Measurements from ENCODE around the gene SMARCA2. TPM values are rescaled to one million over a fixed set of nuclear protein-coding genes. Genes with fewer than 3 reads are reported as not detected.
A peak's percentile ranks its signal among the peaks of the same experiment; 100 is the strongest.
"Not testable (repeated sequence)": the region's sequence is repeated elsewhere in the genome, so short reads cannot be mapped to it uniquely, and the experiment has no call there.

SMARCA2 gene
- total RNA-seq, 2 donors from 2014 or later = 63.8 to 109 TPM

- no peak for TF ChIP-seq CTCF (IDR thresholded peaks at IDR 0.05)
- Histone ChIP-seq H3K27me3 (no peaks in the 10 kb centered on the region), H3K4me3 (no peak overlapping the region), H3K9me3 (no peaks in the 10 kb centered on the region), H3K4me1 (peaks cover 0 to 13% of the 10 kb centered on the region in 2 donors), H3K27ac (peak overlapping the region in 1 of 2 donors; percentile 57), H3K36me3 (peaks cover 1% of the 10 kb centered on the region)
- DNase-seq (ENCODE audit: low spot score) = no peak
Observed at GRCh38 chr9:2140600-2141223, 125.6 kb downstream of the SMARCA2 start.

DNA sequence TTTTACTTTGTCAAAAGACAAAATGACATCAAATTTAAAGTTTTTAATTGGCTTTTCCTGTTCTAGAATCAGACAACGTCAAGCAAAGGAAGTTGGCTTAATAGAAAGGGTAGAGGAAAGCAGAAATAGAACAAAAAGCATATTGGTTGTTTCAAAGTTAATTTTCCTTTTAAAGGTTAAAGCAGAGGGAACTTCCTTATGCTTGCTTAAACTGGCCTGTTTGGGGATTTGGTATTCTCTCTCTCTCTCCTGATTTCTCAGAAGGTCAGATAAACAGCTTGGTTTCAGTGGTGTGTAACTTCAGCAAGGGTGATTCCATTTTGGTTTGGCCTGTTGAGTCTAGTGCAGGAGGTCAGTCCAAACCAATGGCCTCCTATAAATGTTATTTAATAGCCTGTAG is 127.1 kb downstream of the SMARCA2 start:
- Histone ChIP-seq H3K27ac (no peak overlapping the region), H3K27me3 (no peaks in the 10 kb centered on the region), H3K4me3 (no peak overlapping the region), H3K36me3 (no peaks in the 10 kb centered on the region), H3K9me3 (no peaks in the 10 kb centered on the region), H3K4me1 (peaks cover 0 to 13% of the 10 kb centered on the region in 2 donors)
- TF ChIP-seq CTCF (IDR thresholded peaks at IDR 0.05) = no peak
- no peak for DNase-seq (ENCODE audit: low spot score)

- Histone ChIP-seq H3K36me3 (no peaks in the 10 kb centered on the region), H3K27ac (no peak overlapping the region), H3K4me1 (peaks cover 0 to 13% of the 10 kb centered on the region in 2 donors), H3K27me3 (no peaks in the 10 kb centered on the region), H3K9me3 (no peaks in the 10 kb centered on the region), H3K4me3 (no peak overlapping the region)
- DNase-seq (ENCODE audit: low spot score) = no peak
- no peak for TF ChIP-seq CTCF (IDR thresholded peaks at IDR 0.05)
Observed at GRCh38 chr9:2144619-2145018, 129.5 kb downstream of the SMARCA2 start.

- Histone ChIP-seq H3K36me3 (no peaks in the 10 kb centered on the region), H3K9me3 (no peaks in the 10 kb centered on the region), H3K4me3 (no peak overlapping the region), H3K4me1 (peaks cover 0 to 13% of the 10 kb centered on the region in 2 donors), H3K27ac (no peak overlapping the region), H3K27me3 (no peaks in the 10 kb centered on the region)
- no peak for DNase-seq (ENCODE audit: low spot score)
- no peak for TF ChIP-seq CTCF (IDR thresholded peaks at IDR 0.05)
Observed at GRCh38 chr9:2145746-2146145, 130.6 kb downstream of the SMARCA2 start.

GRCh38 chr9:2146700-2147099 is 131.6 kb downstream of the SMARCA2 start:
- not testable (repeated sequence) for H3K9me3 ChIP-seq, H3K4me1 ChIP-seq, H3K36me3 ChIP-seq

More at GRCh38 chr9:2146700-2147099, 131.6 kb downstream of the SMARCA2 start:
- H3K4me3 ChIP-seq; H3K27me3 ChIP-seq; H3K27ac ChIP-seq; DNase-seq (ENCODE audit: low spot score): not testable (repeated sequence)
- peak in 1 of 2 donors; percentile 30 for TF ChIP-seq CTCF (IDR thresholded peaks at IDR 0.05)

All from right atrium auricular region (tissue), 2 donors.